IMR-90 (cell line): Measurements from ENCODE around the gene PCARE. TPM values are rescaled to one million over a fixed set of nuclear protein-coding genes. Genes with fewer than 3 reads are reported as not detected.

Source experiments
- ATAC-seq: fragments of 200-7000 bp; cut with Tn5 transposase; 2 replicates; pipeline ENCODE4 v1.9.1; 2020; ENCODE audit warnings: low read depth, mild to moderate bottlenecking, moderate library complexity
- BruUV-seq: library from RNA; stranded (reverse); fragments of 400-500 nt; replicated peaks from 2 replicates; lab custom pipeline; 2021; lab: Mats Ljungman, UMichigan
- CTCF ChIA-PET: fragments of 300-600 bp; formaldehyde crosslinking; extraction: SDS; loops from one replicate; lab custom pipeline; 2021; ENCODE audit warnings: antibody characterized with exemption; lab: Yijun Ruan, JAX
- POLR2A ChIA-PET: fragments of 300-600 bp; sonication (Branson Sonifier 250); formaldehyde crosslinking; loops from one replicate; lab custom pipeline; 2022; ENCODE audit warnings: antibody characterized with exemption; ENCODE audit not compliant: unreplicated experiment; lab: Charles Lee
- DNase-seq: peaks from one replicate; pipeline ENCODE4 v3.0.0; 2013
- H2AFZ ChIP-seq: replicated peaks from 2 replicates; pipeline ENCODE3; 2013; ENCODE audit warnings: low read length, mild to moderate bottlenecking; ENCODE audit not compliant: poor library complexity
- H2AK5ac ChIP-seq: 2 replicates; pipeline ENCODE4 v1.6.1; 2013; ENCODE audit warnings: low read depth, low read length, inconsistent platforms
- H2AK9ac ChIP-seq: replicated peaks from 2 replicates; pipeline ENCODE3; 2013; ENCODE audit warnings: mild to moderate bottlenecking, low read depth, low read length, moderate library complexity; ENCODE audit not compliant: poor library complexity
- H2BK120ac ChIP-seq: 2 replicates; pipeline ENCODE4 v1.6.1; 2013; ENCODE audit warnings: low read depth, low read length, inconsistent platforms
- H2BK15ac ChIP-seq: 3 replicates; pipeline ENCODE4 v1.6.1; 2013; ENCODE audit warnings: low read depth, low read length, inconsistent platforms
- H2BK20ac ChIP-seq: 2 replicates; pipeline ENCODE4 v1.6.1; 2013; ENCODE audit warnings: low read depth, mild to moderate bottlenecking, inconsistent platforms, low read length, moderate library complexity
- H2BK5ac ChIP-seq: 2 replicates; pipeline ENCODE4 v1.6.1; 2013; ENCODE audit warnings: mild to moderate bottlenecking, low read depth, low read length, inconsistent platforms; ENCODE audit not compliant: poor library complexity, severe bottlenecking
- H3K14ac ChIP-seq: replicated peaks from 2 replicates; pipeline ENCODE4 v1.6.1; 2013; ENCODE audit warnings: low read depth, low read length, inconsistent platforms
- H3K18ac ChIP-seq: 2 replicates; pipeline ENCODE4 v1.6.1; 2013; ENCODE audit warnings: low read depth, low read length, control low read depth
- H3K23ac ChIP-seq: 2 replicates; pipeline ENCODE4 v1.6.1; 2013; ENCODE audit warnings: low read depth, low read length, inconsistent platforms
- H3K27ac ChIP-seq: 2 replicates; pipeline ENCODE4 v1.5.1; 2013; ENCODE audit warnings: mild to moderate bottlenecking, control low read depth, low read length; ENCODE audit not compliant: insufficient read depth
- H3K27me3 ChIP-seq: 2 replicates; pipeline ENCODE4 v1.6.1; 2013; ENCODE audit warnings: low read length; ENCODE audit not compliant: control insufficient read depth, insufficient read depth
- H3K36me3 ChIP-seq: 2 replicates; pipeline ENCODE4 v1.6.1; 2013; ENCODE audit warnings: low read length, mixed read lengths; ENCODE audit not compliant: control insufficient read depth, insufficient read depth
- H3K4ac ChIP-seq: 2 replicates; pipeline ENCODE4 v1.6.1; 2013; ENCODE audit warnings: low read depth, low read length, inconsistent platforms
- H3K4me1 ChIP-seq: 2 replicates; pipeline ENCODE4 v1.6.1; 2013; ENCODE audit warnings: low read length, mixed read lengths; ENCODE audit not compliant: control insufficient read depth, insufficient read depth
- H3K4me2 ChIP-seq: 2 replicates; pipeline ENCODE4 v1.6.1; 2013; ENCODE audit warnings: low read depth, mild to moderate bottlenecking, control low read depth, low read length, moderate library complexity
- H3K4me3 ChIP-seq: 2 replicates; pipeline ENCODE4 v1.5.1; 2013; ENCODE audit warnings: low read depth, mild to moderate bottlenecking, control low read depth, low read length, moderate library complexity; ENCODE audit not compliant: insufficient read depth
- H3K56ac ChIP-seq: 2 replicates; pipeline ENCODE4 v1.6.1; 2013; ENCODE audit warnings: low read length, inconsistent platforms; ENCODE audit not compliant: insufficient read depth; ENCODE audit errors: extremely low read depth
- H3K79me1 ChIP-seq, 2 experiments: 2 replicates each; pipeline ENCODE4 v1.6.1; 2013; ENCODE audit warnings: low read length in 2 of 2, inconsistent platforms in 1 of 2, low read depth in 1 of 2
- H3K9ac ChIP-seq: 2 replicates; pipeline ENCODE4 v1.6.1; 2013; ENCODE audit warnings: low read depth, low read length, control low read depth
- H3K9me1 ChIP-seq: 2 replicates; pipeline ENCODE4 v1.6.1; 2013; ENCODE audit warnings: low read length, inconsistent platforms; ENCODE audit not compliant: insufficient read depth
- H3K9me3 ChIP-seq: 2 replicates; pipeline ENCODE4 v1.6.1; 2013; ENCODE audit warnings: low read length; ENCODE audit not compliant: control insufficient read depth, insufficient read depth
- H4K20me1 ChIP-seq: 2 replicates; pipeline ENCODE4 v1.6.1; 2013; ENCODE audit warnings: low read length, inconsistent platforms; ENCODE audit not compliant: insufficient read depth
- H4K5ac ChIP-seq: 2 replicates; pipeline ENCODE4 v1.6.1; 2013; ENCODE audit warnings: mild to moderate bottlenecking, low read depth, low read length, control low read depth
- H4K8ac ChIP-seq, 2 experiments: 2 replicates each; pipeline ENCODE4 v1.6.1; 2013; ENCODE audit warnings: low read depth in 2 of 2, low read length in 2 of 2, control low read depth in 1 of 2, inconsistent platforms in 1 of 2
- H4K91ac ChIP-seq: 2 replicates; pipeline ENCODE4 v1.6.1; 2013; ENCODE audit warnings: low read depth, low read length, inconsistent platforms; ENCODE audit not compliant: insufficient read depth
- BHLHE40 ChIP-seq: fragments of 150-350 bp; IDR thresholded peaks from 2 replicates; pipeline ENCODE4 v1.6.1; 2016; ENCODE audit warnings: mild to moderate bottlenecking, low read depth, low read length
- CEBPB ChIP-seq: IDR thresholded peaks from 2 replicates; pipeline ENCODE4 v1.6.1; 2012; ENCODE audit warnings: low read depth, low read length, improper control_type of control experiment
- CHD1 ChIP-seq: IDR thresholded peaks from 2 replicates; pipeline ENCODE4 v1.6.1; 2012; ENCODE audit warnings: low read depth, low read length, improper control_type of control experiment
- MXI1 ChIP-seq: IDR thresholded peaks from 2 replicates; pipeline ENCODE4 v1.6.1; 2012; ENCODE audit warnings: low read depth, mild to moderate bottlenecking, low read length, moderate library complexity, borderline replicate concordance
- NFE2L2 ChIP-seq: fragments of 150-350 bp; IDR thresholded peaks from 2 replicates; pipeline ENCODE4 v1.6.1; 2016; ENCODE audit warnings: low read depth, mild to moderate bottlenecking, low read length
- POLR2A ChIP-seq: IDR thresholded peaks from 2 replicates; pipeline ENCODE4 v1.6.1; 2012; ENCODE audit warnings: mild to moderate bottlenecking, low read depth, low read length
- RFX5 ChIP-seq: IDR thresholded peaks from 2 replicates; pipeline ENCODE4 v1.8.0; 2012; ENCODE audit warnings: low read depth, mild to moderate bottlenecking, low read length, moderate library complexity
- SMC3 ChIP-seq: fragments of 150-350 bp; IDR thresholded peaks from 2 replicates; pipeline ENCODE4 v1.6.1; 2016; ENCODE audit warnings: low read depth, mild to moderate bottlenecking, antibody characterized with exemption, low read length, moderate library complexity
- USF2 ChIP-seq: fragments of 150-350 bp; IDR thresholded peaks from 2 replicates; pipeline ENCODE4 v1.6.1; 2017; ENCODE audit warnings: mild to moderate bottlenecking, antibody characterized with exemption, low read length, low read depth
- WGBS, 2 experiments: methylation state at CpG; one replicate each; pipeline versions ENCODE4 v1.1.5 to v1.1.7; 2013; ENCODE audit warnings: missing lambda C conversion rate in 2 of 2; ENCODE audit not compliant: insufficient read length in 1 of 2; ENCODE audit errors: extremely low coverage in 2 of 2; 5-methylcytosine and 5-hydroxymethylcytosine counted together
- dilution Hi-C: fragments of 300-500 bp; cut with HindIII; formaldehyde crosslinking; loops from one replicate; pipeline ENCODE4 v1.14.3; 2018; ENCODE audit warnings: low sequenced_read_pairs; ENCODE audit not compliant: unreplicated experiment
- in situ Hi-C: fragments of 300-500 bp; cut with MboI; formaldehyde crosslinking; loops from 3 replicates; pipeline ENCODE4 v1.14.3; 2019; ENCODE audit warnings: low sequenced_read_pairs, inconsistent platforms, mixed read lengths
- intact Hi-C: fragments of 100-400 bp; cut with micrococcal nuclease; formaldehyde crosslinking; loops from 2 replicates; pipeline ENCODE4 v1.10.0; 2022
- polyA plus RNA-seq, 3 experiments: library from polyadenylated mRNA; depleted of rRNA; stranded (reverse); fragments of >200 nt; gene quantifications; 2 replicates each; pipeline ENCODE4 v1.2.3, GENCODE V29; 2012; ENCODE audit warnings: low replicate concordance in 1 of 3
- total RNA-seq: library from RNA; depleted of rRNA; stranded (reverse); fragments of >200 nt; gene quantifications from 2 replicates; pipeline ENCODE4 v1.2.3, GENCODE V29; 2012
- TF ChIP-seq, protein P1 (sequence below): conservative IDR thresholded peaks from 2 replicates; pipeline ENCODE4 v1.5.1; 2012; ENCODE audit warnings: mild to moderate bottlenecking, low read depth, low read length, improper control_type of control experiment

The PCARE gene
- total and polyA plus RNA-seq, 2 of the 4 experiments (the other 2 are of a cell fraction), result not detected

GRCh38 chr2:29063646-29064345 is 10.5 kb downstream of the PCARE start:
- no peak overlapping the region; the same call in 1 of the 2 replicates for H3K27ac ChIP-seq
- no peak overlapping the region for H2BK5ac ChIP-seq
- dilution Hi-C loops, result no loop called here
- no peak overlapping the region for H4K8ac ChIP-seq
- intact Hi-C loops, result no loop called here
- no peak overlapping the region for H2BK15ac ChIP-seq
- H3K9ac ChIP-seq, result no peak overlapping the region
- H4K20me1 ChIP-seq, result no peaks in the 10 kb centered on the region
- POLR2A ChIA-PET, result no interaction called here
- TF ChIP-seq NFE2L2 (no peak), CEBPB (peak; percentile 91), CHD1 (no peak), USF2 (no peak), RFX5 (no peak), MXI1 (0 out of 2 replicates have a peak, but pooled peaks have one; percentile 33), SMC3 (no peak), POLR2A (no peak), BHLHE40 (no peak)
- TF ChIP-seq, protein P1, sequence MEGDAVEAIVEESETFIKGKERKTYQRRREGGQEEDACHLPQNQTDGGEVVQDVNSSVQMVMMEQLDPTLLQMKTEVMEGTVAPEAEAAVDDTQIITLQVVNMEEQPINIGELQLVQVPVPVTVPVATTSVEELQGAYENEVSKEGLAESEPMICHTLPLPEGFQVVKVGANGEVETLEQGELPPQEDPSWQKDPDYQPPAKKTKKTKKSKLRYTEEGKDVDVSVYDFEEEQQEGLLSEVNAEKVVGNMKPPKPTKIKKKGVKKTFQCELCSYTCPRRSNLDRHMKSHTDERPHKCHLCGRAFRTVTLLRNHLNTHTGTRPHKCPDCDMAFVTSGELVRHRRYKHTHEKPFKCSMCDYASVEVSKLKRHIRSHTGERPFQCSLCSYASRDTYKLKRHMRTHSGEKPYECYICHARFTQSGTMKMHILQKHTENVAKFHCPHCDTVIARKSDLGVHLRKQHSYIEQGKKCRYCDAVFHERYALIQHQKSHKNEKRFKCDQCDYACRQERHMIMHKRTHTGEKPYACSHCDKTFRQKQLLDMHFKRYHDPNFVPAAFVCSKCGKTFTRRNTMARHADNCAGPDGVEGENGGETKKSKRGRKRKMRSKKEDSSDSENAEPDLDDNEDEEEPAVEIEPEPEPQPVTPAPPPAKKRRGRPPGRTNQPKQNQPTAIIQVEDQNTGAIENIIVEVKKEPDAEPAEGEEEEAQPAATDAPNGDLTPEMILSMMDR, result no peak
- H3K56ac ChIP-seq, result no peak overlapping the region
- DNase-seq (peak; percentile 68), ATAC-seq (peak; percentile 66)
- CTCF ChIA-PET, result interaction anchor here (1.1 kb wide), 1 partner anchor 67 kb away, joined by 3 read pairs; no protein-coding TSS in a partner anchor
- H3K23ac ChIP-seq, result no peak overlapping the region
- in situ Hi-C loops, result no loop called here
- no peaks in the 10 kb centered on the region for H3K9me3 ChIP-seq
- 0% methylated on average over 2 of the region's 20 CpGs; no CpG with 5 or more reads in 1 of the 2 experiments for WGBS, 2 experiments
- H3K27me3 ChIP-seq, result peaks cover 8% of the 10 kb centered on the region
- BruUV-seq, result no TSS peak
- no peak overlapping the region for H2BK20ac ChIP-seq
- H3K79me1 ChIP-seq, result no peaks in the 10 kb centered on the region
- H4K91ac ChIP-seq, result no peak overlapping the region
- no peak overlapping the region for H4K5ac ChIP-seq
- H3K9me1 ChIP-seq, result no peaks in the 10 kb centered on the region
- peak overlapping the region; percentile 12 for H2AK9ac ChIP-seq
- H2AFZ ChIP-seq, result peak overlapping the region; percentile 71
- no peaks in the 10 kb centered on the region for H3K36me3 ChIP-seq
- H3K14ac ChIP-seq, result 0 out of 2 replicates have a peak overlapping the region, but pooled peaks have one; percentile 34
- no peak overlapping the region for H3K4me3 ChIP-seq
- H3K4me1 ChIP-seq, result peaks cover 7% of the 10 kb centered on the region; the same call in 1 of the 2 replicates
- peak overlapping the region; percentile 30 for H3K4me2 ChIP-seq
- no peak overlapping the region for H2BK120ac ChIP-seq
- no peak overlapping the region for H3K4ac ChIP-seq
- H3K18ac ChIP-seq, result no peak overlapping the region
- H2AK5ac ChIP-seq, result no peak overlapping the region
